ENCODE measurements around the gene C22orf39. TPM values are rescaled to one million over a fixed set of nuclear protein-coding genes. Genes with fewer than 3 reads are reported as not detected.

Gene C22orf39
- total RNA-seq, 4 donors from 2014 or later = 157 to 182 (median 178) TPM

DNA sequence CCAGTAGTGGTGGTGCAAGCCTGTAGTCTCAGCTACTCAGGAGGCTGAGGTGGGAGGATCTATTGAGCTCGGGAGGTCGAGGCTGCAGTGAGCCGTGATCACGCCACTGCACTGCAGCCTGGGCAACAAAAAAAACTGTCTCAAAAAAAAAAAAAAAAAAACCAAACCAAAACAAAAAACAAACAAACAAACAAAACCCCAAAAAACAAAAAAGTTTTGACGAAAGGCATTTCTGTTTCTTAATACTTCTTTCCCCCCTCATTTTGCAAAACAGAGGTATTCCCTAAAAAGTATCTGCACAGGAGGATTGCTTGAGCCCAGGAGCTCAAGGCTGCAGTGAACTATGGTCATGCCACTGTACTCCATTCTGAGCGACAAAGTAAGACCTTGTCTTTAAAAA, 27.2 kb downstream of the C22orf39 start:
- H3K4me3 ChIP-seq = no peak overlapping the region
- no peak overlapping the region for H3K27ac ChIP-seq
- TF ChIP-seq POLR2A (IDR thresholded peaks at IDR 0.05) = no peak
- in situ Hi-C loops (cut with MboI; ENCODE audit: low sequenced_read_pairs in 4 of 4) = no loop called here
- H3K36me3 ChIP-seq = no peaks in the 10 kb centered on the region
- no peak for DNase-seq
- ATAC-seq = no peak
- H3K4me1 ChIP-seq = peaks cover 0 to 17% of the 10 kb centered on the region in 2 donors
- no peaks in the 10 kb centered on the region for H3K9me3 ChIP-seq
- no peaks in the 10 kb centered on the region for H3K27me3 ChIP-seq
- intact Hi-C loops (cut with DNase I; ENCODE audit: low total_unique reads) = loop anchor here (10.0 kb wide), 1 partner anchor 214 kb away; no protein-coding TSS in a partner anchor

DNA sequence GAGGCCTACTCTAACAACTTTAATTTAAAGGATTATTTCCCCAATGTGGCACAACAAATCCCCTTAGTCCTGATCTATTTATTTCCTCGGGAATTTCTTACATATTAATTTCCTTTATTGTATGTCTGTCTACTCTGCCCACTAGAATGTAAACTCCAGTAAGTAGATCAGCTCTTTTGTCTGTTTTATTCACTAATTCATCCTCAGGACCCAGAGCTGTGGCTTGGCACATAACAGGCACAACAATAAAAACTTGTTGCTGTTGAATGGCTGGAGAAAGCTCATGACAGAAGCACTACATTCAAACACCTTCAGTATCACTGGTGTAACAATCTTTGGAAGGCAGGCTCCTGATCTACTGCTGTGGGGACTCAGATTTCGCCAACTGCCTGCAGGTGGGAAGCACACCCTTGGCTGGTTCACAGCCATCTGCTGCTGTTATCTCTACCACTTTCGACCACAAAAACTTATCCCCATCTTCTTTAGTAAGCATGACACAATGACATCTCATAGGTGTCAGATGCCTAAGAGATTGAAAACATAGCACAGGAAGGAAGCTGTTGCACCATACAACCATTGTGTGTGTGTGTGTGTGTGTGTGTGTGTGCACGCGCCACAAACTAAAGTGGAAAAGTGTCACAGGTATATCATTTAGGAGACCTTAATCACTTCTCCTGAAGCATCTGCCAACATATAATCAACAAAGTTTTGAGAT, 27.9 kb downstream of the C22orf39 start:
- Histone ChIP-seq H3K4me1 (peaks cover 0 to 17% of the 10 kb centered on the region in 2 donors), H3K36me3 (no peaks in the 10 kb centered on the region), H3K27me3 (no peaks in the 10 kb centered on the region), H3K9me3 (no peaks in the 10 kb centered on the region), H3K27ac (no peak overlapping the region), H3K4me3 (no peak overlapping the region)
- intact Hi-C loops (cut with DNase I; ENCODE audit: low total_unique reads) = loop anchor here (10.0 kb wide), 1 partner anchor 215 kb away; no protein-coding TSS in a partner anchor
- TF ChIP-seq POLR2A (IDR thresholded peaks at IDR 0.05) = no peak
- TF ChIP-seq, protein P1, sequence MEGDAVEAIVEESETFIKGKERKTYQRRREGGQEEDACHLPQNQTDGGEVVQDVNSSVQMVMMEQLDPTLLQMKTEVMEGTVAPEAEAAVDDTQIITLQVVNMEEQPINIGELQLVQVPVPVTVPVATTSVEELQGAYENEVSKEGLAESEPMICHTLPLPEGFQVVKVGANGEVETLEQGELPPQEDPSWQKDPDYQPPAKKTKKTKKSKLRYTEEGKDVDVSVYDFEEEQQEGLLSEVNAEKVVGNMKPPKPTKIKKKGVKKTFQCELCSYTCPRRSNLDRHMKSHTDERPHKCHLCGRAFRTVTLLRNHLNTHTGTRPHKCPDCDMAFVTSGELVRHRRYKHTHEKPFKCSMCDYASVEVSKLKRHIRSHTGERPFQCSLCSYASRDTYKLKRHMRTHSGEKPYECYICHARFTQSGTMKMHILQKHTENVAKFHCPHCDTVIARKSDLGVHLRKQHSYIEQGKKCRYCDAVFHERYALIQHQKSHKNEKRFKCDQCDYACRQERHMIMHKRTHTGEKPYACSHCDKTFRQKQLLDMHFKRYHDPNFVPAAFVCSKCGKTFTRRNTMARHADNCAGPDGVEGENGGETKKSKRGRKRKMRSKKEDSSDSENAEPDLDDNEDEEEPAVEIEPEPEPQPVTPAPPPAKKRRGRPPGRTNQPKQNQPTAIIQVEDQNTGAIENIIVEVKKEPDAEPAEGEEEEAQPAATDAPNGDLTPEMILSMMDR (IDR thresholded peaks at IDR 0.05 in 4 of 5, conservative IDR thresholded peaks at IDR 0.05 in 1 of 5) = no peak
- in situ Hi-C loops (cut with MboI; ENCODE audit: low sequenced_read_pairs in 4 of 4) = no loop called here
- ATAC-seq (no peak), DNase-seq (no peak)

DNA sequence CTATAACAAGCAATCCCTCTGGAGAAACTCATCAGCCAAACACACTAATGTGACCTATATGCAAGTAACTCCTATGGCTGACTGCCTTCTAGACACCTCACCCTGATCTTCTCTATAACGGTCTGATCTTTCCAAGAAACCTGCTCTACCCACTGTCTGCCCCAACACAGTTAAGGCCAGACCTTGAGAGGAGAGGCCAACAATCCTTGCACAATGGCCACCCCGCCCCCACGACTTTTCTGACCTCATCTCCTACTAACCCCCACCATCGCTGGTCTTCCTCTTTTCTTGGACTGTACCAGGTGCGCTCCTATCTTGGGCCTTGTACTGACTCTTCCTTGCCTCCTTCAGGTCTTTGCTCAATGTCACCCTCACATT, 28.4 kb downstream of the C22orf39 start:
- Histone ChIP-seq H3K4me3 (no peak overlapping the region), H3K4me1 (peaks cover 0 to 17% of the 10 kb centered on the region in 2 donors), H3K9me3 (no peaks in the 10 kb centered on the region), H3K27me3 (no peaks in the 10 kb centered on the region), H3K27ac (no peak overlapping the region), H3K36me3 (no peaks in the 10 kb centered on the region)
- in situ Hi-C loops (cut with MboI; ENCODE audit: low sequenced_read_pairs in 4 of 4) = no loop called here
- ATAC-seq = peak in 1 of 2 donors; percentile 27
- no peak for TF ChIP-seq POLR2A (IDR thresholded peaks at IDR 0.05)
- TF ChIP-seq, protein P1 (IDR thresholded peaks at IDR 0.05 in 4 of 5, conservative IDR thresholded peaks at IDR 0.05 in 1 of 5) = no peak
- no peak for DNase-seq
- intact Hi-C loops (cut with DNase I; ENCODE audit: low total_unique reads) = no loop called here

DNA sequence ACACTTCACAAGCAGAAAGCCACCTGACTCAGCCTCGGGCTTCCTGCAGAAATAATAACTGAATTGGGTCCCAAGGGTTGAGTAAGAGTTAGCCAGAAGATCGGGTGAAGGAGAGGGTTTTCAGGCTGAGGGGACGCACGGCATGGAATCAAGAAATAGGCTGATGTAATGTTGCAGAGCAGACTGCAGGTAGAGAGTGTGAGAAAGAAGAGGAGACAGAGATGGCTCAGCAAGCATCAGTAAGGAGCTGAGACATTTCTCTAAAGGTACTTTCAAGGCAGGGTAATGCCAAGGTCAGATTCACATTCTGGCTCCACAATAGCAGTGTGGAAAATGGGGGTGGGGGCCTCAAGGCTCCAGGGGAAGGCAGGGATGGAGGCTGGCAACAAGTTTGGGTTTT, 34.6 kb downstream of the C22orf39 start:
- Histone ChIP-seq H3K27me3 (no peaks in the 10 kb centered on the region), H3K4me3 (no peak overlapping the region), H3K36me3 (peaks cover 0 to 26% of the 10 kb centered on the region in 2 donors), H3K27ac (no peak overlapping the region), H3K9me3 (no peaks in the 10 kb centered on the region), H3K4me1 (peaks cover 9 to 19% of the 10 kb centered on the region in 2 donors)
- ATAC-seq = no peak
- DNase-seq = no peak
- intact Hi-C loops (cut with DNase I; ENCODE audit: low total_unique reads) = no loop called here
- TF ChIP-seq, protein P1 (IDR thresholded peaks at IDR 0.05 in 4 of 5, conservative IDR thresholded peaks at IDR 0.05 in 1 of 5) = no peak
- no peak for TF ChIP-seq POLR2A (IDR thresholded peaks at IDR 0.05)
- in situ Hi-C loops (cut with MboI; ENCODE audit: low sequenced_read_pairs in 4 of 4) = no loop called here

DNA sequence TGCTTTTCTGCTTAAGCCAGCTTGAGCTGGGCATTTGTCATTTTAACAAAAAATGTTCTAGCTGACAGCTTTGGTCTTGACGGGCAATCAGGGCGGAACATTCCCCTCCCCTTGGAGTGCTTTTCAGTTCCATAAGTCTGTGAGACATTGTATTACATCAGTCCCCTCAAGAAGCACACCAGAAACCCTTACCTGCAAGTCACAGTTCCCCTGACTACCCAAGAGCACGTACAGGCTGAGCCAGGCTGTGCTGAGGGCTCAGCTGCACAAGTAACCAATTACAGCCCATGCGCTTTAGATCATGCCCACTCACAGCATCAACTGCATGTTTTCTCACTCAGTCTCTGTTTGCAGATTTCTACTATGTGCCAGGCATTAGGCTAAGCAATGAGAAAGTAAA, 35.0 kb downstream of the C22orf39 start:
- in situ Hi-C loops (cut with MboI; ENCODE audit: low sequenced_read_pairs in 4 of 4) = no loop called here
- TF ChIP-seq POLR2A (IDR thresholded peaks at IDR 0.05) = no peak
- TF ChIP-seq, protein P1 (IDR thresholded peaks at IDR 0.05 in 4 of 5, conservative IDR thresholded peaks at IDR 0.05 in 1 of 5) = no peak
- intact Hi-C loops (cut with DNase I; ENCODE audit: low total_unique reads) = no loop called here

More for the DNA sequence above, 35.0 kb downstream of the C22orf39 start:
- Histone ChIP-seq H3K27me3 (no peaks in the 10 kb centered on the region), H3K27ac (no peak overlapping the region), H3K9me3 (no peaks in the 10 kb centered on the region), H3K4me3 (no peak overlapping the region), H3K36me3 (peaks cover 0 to 30% of the 10 kb centered on the region in 2 donors), H3K4me1 (peaks cover 9 to 19% of the 10 kb centered on the region in 2 donors)
- ATAC-seq (no peak), DNase-seq (no peak)
